ENCODE measurements around the gene CCR9.
A peak's percentile ranks its signal among the peaks of the same experiment; 100 is the strongest.

Gene CCR9, protein sequence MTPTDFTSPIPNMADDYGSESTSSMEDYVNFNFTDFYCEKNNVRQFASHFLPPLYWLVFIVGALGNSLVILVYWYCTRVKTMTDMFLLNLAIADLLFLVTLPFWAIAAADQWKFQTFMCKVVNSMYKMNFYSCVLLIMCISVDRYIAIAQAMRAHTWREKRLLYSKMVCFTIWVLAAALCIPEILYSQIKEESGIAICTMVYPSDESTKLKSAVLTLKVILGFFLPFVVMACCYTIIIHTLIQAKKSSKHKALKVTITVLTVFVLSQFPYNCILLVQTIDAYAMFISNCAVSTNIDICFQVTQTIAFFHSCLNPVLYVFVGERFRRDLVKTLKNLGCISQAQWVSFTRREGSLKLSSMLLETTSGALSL

DNA sequence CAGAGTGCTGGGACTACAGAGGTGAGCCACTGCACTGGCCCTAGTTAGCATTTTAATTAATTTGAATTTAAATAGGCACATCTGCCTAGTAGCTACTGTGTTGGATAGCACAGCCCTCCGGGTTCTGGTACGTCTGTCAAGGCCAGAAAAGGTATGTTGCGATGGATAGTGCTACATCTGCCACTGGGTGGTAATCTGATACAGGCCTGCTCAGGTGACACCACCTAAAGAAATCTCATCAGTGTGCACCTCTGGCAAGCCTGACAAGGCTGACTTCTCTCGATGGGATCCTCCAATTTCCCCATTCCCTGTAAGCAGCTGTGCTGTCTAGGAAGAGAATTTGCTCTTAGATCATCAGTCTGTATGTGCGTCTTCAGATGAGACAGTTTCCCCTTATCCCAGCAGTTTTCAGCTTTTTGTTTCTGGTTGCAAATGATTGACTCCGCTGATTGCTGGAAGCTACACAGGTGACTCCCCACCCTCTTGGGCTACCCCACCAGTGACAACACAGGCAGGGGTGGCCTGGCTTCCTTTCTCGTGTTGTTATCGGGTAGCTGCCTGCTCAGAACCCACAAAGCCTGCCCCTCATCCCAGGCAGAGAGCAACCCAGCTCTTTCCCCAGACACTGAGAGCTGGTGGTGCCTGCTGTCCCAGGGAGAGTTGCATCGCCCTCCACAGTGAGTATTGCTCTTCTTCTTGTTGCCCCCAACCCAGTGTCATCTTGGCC lies at the start of gene CCR9:
Gene CCR9 (plus strand): TSS at position 565 of the 727 bp plus-strand sequence. CDS start 8,391 bp downstream, outside the sequence.
- H3K4me3 ChIP-seq (ENCODE audit: low read depth, low read length), result no peak within 1 kb of the TSS
- no peak for DNase-seq (ENCODE audit: low read depth)
- TF ChIP-seq, protein P1, sequence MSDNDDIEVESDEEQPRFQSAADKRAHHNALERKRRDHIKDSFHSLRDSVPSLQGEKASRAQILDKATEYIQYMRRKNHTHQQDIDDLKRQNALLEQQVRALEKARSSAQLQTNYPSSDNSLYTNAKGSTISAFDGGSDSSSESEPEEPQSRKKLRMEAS (IDR thresholded peaks at IDR 0.05; ENCODE audit: low read depth, low read length), result no peak
- no peak for TF ChIP-seq POLR2A (IDR thresholded peaks at IDR 0.05; ENCODE audit: extremely low read depth, insufficient read length)
- no peak for TF ChIP-seq MYC (IDR thresholded peaks at IDR 0.05; ENCODE audit: low read depth, low read length)
- TF ChIP-seq, protein P2, sequence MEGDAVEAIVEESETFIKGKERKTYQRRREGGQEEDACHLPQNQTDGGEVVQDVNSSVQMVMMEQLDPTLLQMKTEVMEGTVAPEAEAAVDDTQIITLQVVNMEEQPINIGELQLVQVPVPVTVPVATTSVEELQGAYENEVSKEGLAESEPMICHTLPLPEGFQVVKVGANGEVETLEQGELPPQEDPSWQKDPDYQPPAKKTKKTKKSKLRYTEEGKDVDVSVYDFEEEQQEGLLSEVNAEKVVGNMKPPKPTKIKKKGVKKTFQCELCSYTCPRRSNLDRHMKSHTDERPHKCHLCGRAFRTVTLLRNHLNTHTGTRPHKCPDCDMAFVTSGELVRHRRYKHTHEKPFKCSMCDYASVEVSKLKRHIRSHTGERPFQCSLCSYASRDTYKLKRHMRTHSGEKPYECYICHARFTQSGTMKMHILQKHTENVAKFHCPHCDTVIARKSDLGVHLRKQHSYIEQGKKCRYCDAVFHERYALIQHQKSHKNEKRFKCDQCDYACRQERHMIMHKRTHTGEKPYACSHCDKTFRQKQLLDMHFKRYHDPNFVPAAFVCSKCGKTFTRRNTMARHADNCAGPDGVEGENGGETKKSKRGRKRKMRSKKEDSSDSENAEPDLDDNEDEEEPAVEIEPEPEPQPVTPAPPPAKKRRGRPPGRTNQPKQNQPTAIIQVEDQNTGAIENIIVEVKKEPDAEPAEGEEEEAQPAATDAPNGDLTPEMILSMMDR (IDR thresholded peaks at IDR 0.05; ENCODE audit: low read depth, low read length), result no peak

DNA sequence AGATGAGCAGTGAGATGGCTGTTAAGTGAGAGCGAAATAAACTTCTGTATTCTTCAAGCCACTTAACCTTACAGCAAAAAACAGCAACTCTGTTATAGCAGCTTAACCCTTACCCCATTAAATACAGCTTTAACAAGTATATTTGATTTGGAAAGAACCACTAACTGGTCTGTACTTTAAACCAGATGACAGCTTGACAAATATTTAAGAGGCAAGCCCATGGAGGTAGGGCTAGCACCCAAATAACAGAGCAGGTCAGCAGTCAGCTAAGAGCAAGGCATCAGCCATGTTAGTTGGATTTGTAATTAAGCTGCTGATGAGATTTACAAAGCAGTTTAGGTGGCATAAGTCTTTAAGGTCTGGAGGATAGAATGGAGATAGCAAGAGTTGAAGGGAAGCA lies 47.9 kb upstream of the CCR9 start:
- TF ChIP-seq, protein P2 (IDR thresholded peaks at IDR 0.05; ENCODE audit: low read depth, low read length), result no peak
- TF ChIP-seq, protein P1 (IDR thresholded peaks at IDR 0.05; ENCODE audit: low read depth, low read length), result no peak
- DNase-seq (ENCODE audit: low read depth), result no peak
- no peak overlapping the region for H3K4me3 ChIP-seq (ENCODE audit: low read depth, low read length)

DNA sequence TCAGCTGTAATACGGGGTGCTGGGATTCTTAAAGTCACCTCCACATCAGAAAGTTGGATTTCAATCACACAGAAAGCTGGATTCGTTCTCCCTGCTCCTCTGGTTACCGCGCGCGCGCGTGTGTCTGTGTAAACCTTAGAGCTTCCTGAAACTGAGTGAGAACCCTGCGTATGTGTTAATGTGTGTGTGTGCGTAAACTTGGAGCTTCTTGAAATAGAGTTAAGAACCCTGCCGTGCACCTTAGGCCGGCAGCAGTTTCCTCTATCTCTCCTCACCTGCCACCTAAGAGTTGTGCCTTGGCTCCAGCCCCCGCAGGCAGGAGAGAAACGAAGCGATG lies 45.0 kb upstream of the CCR9 start:
- TF ChIP-seq POLR2A (IDR thresholded peaks at IDR 0.05; ENCODE audit: extremely low read depth, insufficient read length), result no peak
- TF ChIP-seq, protein P1 (IDR thresholded peaks at IDR 0.05; ENCODE audit: low read depth, low read length), result no peak
- no peak for TF ChIP-seq MYC (IDR thresholded peaks at IDR 0.05; ENCODE audit: low read depth, low read length)
- H3K4me3 ChIP-seq (ENCODE audit: low read depth, low read length), result peak overlapping the region; percentile 84
- DNase-seq (ENCODE audit: low read depth), result peak; percentile 71

DNA sequence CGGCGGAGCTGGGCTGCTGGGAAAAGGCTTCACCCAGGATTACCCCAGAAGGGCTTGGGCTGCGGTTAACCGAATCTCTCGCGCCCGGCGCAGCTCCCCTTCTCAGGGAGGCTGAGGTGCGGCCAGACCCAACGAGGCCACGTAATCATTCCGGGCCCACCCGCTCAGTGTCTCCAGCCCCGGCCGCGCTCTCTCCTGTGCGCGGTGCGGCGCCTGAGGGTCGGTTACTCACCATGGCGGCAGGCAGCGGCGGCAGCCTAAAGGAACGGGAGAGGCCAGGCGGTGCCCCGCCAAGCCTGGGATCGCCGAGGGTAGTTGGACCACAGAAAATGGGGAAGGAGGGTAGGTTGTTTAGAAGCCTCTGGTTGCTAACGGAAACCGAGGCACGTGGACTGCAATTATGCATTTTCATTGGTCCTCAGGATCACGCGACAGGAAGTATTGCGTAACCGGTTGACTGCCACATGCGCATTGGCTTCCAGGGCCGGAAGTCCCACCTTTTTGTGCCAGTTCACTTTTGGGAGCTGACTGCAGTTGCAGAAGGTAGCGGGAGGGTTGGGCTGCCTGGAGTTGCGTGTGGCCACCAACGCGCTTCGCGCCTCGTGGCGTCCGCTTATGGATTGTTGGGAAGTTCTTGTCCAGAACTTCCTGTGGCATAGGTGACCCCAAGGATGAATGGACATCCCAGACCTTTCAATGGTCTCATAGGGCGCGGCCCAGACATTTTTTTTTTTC lies 44.4 kb upstream of the CCR9 start, which contains the start of gene LZTFL1:
Gene LZTFL1 (minus strand): TSS at position 363 of the 735 bp plus-strand sequence. CDS start 128 bp downstream, at position 235.
- TF ChIP-seq, protein P2 (IDR thresholded peaks at IDR 0.05; ENCODE audit: low read depth, low read length), result no peak
- TF ChIP-seq POLR2A (IDR thresholded peaks at IDR 0.05; ENCODE audit: extremely low read depth, insufficient read length) (peak; percentile 25), MYC (IDR thresholded peaks at IDR 0.05; ENCODE audit: low read depth, low read length) (peak; percentile 87)
- TF ChIP-seq, protein P1 (IDR thresholded peaks at IDR 0.05; ENCODE audit: low read depth, low read length), result peak; percentile 99
- DNase-seq (ENCODE audit: low read depth), result peak; percentile 96

DNA sequence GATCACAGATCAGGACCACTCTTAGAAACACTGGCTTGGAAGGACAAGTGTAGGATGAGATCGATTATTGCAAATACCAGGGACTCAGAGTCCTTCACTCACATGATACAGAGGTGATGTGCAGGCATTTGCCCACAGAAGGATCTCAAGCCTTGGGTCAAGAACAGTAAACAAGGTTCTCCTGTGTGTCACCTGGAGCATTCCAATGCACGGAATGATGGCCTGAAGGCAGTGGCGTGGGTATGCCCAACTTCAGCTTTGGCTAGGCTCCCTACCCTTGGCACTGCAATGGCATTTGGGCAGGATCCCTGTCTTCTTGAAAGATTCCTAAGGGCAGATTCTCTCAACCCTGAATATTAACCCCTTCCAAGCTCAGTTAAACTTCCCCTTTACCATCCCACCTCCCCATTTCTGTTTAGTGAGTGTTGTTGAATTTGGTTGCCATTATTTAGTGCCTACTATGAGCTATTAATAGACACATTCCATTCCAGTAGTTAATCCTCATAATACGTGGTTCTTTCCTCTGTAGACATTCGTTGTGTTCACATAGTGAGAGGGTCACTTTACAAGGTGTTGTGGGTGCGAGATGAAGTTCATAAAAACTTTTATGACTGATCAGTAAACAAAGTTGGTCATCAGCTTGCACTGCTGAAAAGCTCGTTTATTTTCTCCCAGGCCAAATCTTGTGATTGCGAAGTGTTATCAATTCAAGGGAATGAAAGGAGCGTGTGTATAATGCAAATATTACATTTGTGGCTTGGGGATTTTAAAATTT lies 43.3 kb upstream of the CCR9 start:
- H3K4me3 ChIP-seq (ENCODE audit: low read depth, low read length), result no peak overlapping the region
- no peak for TF ChIP-seq MYC (IDR thresholded peaks at IDR 0.05; ENCODE audit: low read depth, low read length)
- TF ChIP-seq, protein P1 (IDR thresholded peaks at IDR 0.05; ENCODE audit: low read depth, low read length), result no peak
- no peak for DNase-seq (ENCODE audit: low read depth)

More for the DNA sequence above, 44.4 kb upstream of the CCR9 start, which contains the start of gene LZTFL1:
- H3K4me3 ChIP-seq (ENCODE audit: low read depth, low read length), result peak within 1 kb of the TSS; percentile 84

DNA sequence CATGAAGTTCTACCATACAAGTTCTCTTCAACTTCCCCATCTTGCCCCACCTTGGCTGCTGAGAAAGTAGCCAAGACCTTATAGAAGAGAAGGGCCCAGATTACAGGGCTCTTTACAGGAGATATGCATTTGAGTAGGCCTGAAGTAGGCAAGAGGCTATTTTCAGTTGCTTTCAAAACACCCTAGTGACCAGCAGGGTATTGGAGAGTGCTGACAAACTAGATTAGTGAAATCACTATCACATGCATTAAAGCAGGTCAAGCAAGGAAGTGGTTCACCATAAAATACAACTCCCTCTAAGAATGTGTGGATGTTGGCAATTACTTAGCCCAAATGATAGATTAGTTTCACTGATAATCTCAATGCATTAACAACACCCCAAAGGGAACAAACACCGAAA lies 41.7 kb upstream of the CCR9 start:
- H3K4me3 ChIP-seq (ENCODE audit: low read depth, low read length), result no peak overlapping the region
- TF ChIP-seq, protein P1 (IDR thresholded peaks at IDR 0.05; ENCODE audit: low read depth, low read length), result no peak
- TF ChIP-seq POLR2A (IDR thresholded peaks at IDR 0.05; ENCODE audit: extremely low read depth, insufficient read length) (no peak), MYC (IDR thresholded peaks at IDR 0.05; ENCODE audit: low read depth, low read length) (no peak)
- TF ChIP-seq, protein P2 (IDR thresholded peaks at IDR 0.05; ENCODE audit: low read depth, low read length), result no peak
- peak; percentile 12 for DNase-seq (ENCODE audit: low read depth)
